Stimulated activated naive CD8-positive, alpha-beta T cell treated with anti-CD3 and anti-CD28 coated beads, Interleukin-15, amount 100 ng/mL, for 72 hours (primary cell): ENCODE measurements around the gene CHD9.
"Not testable (repeated sequence)": the region's sequence is repeated elsewhere in the genome, so short reads cannot be mapped to it uniquely, and the experiment has no call there.

ENCODE experiments used
- ATAC-seq: fragments of 150-1000 bp; cut with Tn5 transposase; 2 replicates; pipeline ENCODE4 v1.10.0; 2021; ENCODE audit warnings: mild to moderate bottlenecking, moderate library complexity
- DNase-seq, 2 donors: peaks; one replicate each; pipeline ENCODE4 v3.0.0; 2021 to 2022
- H3K27ac Mint-ChIP-seq, 2 donors: one replicate each; pipeline ENCODE4 v1.8.0; 2022; ENCODE audit warnings: mild to moderate bottlenecking in 2 of 2, mixed read lengths in 2 of 2, moderate library complexity in 2 of 2
- H3K27me3 Mint-ChIP-seq: one replicate; pipeline ENCODE4 v1.8.0; 2022; ENCODE audit warnings: mixed read lengths
- H3K4me1 Mint-ChIP-seq: one replicate; pipeline ENCODE4 v1.8.0; 2022; ENCODE audit warnings: mild to moderate bottlenecking, mixed read lengths
- H3K4me3 Mint-ChIP-seq, 2 donors: one replicate each; pipeline ENCODE4 v1.8.0; 2022; ENCODE audit warnings: mild to moderate bottlenecking in 2 of 2, mixed read lengths in 2 of 2, moderate library complexity in 1 of 2
- H3K9me3 Mint-ChIP-seq, 2 donors: one replicate each; pipeline ENCODE4 v1.8.0; 2022; ENCODE audit warnings: mixed read lengths in 2 of 2

CHD9 gene

DNA sequence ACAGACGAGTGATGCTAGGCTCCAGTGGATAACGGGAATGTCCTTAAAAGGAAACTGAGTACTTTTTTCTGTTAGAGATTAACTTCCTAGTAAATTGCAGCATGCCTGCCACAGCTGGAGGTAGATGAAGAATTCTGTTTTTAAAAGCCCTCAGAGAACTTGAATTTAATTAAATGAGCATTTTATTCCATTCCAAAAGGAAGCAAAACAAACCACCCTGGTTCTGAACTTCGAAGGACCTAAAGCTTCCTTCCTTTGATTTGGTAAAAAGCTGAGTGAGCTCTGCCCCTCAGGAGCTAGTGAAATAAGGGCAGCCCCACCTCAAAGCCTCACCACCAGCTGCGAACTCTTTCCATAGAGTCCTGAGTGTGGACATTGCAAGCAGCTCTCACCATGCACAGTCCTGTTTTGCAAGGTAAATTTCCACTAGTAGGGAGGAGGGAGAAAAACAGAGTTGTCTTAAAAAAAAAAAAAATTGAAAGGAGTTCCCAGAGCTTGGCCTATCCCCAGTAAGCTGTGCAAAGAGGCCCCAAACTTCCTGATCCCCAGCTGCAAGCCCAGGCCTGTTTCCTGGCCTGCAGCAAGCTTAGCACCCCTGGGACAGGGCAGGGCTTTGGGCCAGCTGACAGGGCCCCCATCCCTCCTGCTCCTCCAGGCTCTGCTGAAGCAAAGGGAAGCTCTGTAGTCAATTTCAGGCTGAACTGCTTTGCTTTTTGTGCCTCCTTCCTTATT lies 13.3 kb upstream of the CHD9 start:
- H3K4me3 Mint-ChIP-seq = no peak overlapping the region
- no peaks in the 10 kb centered on the region for H3K9me3 Mint-ChIP-seq
- no peak for DNase-seq
- no peak for ATAC-seq
- H3K27me3 Mint-ChIP-seq = peaks cover 23% of the 10 kb centered on the region
- H3K27ac Mint-ChIP-seq = no peak overlapping the region
- no peaks in the 10 kb centered on the region for H3K4me1 Mint-ChIP-seq

- Mint-ChIP-seq H3K4me1 (no peaks in the 10 kb centered on the region), H3K27ac (peak overlapping the region in 1 of 2 donors; percentile 69), H3K27me3 (peaks cover 24% of the 10 kb centered on the region), H3K4me3 (no peak overlapping the region), H3K9me3 (no peaks in the 10 kb centered on the region)
- DNase-seq = no peak
- no peak for ATAC-seq
Measured at GRCh38 chr16:53042235-53042701, 12.5 kb upstream of the CHD9 start.

DNA sequence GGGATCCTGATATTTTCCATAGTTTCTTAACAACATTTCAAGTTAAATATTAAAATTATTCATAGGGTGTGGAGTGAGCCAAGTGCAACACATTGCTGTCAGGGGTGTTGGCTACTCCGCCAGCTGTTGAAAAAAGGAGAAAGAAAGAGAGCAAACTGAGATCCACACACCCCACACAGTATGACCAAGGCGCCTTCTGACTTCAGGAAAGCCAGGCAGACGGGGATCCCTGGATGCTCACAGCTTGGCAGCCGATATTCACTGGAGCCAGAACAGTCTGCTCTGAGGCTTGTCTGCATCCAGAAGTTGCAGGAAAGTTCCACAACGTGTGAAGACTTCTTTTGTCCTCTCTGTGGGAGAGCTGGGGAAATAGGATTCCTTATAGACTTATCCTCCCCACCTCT lies 11.4 kb upstream of the CHD9 start:
- no peak for ATAC-seq

DNA sequence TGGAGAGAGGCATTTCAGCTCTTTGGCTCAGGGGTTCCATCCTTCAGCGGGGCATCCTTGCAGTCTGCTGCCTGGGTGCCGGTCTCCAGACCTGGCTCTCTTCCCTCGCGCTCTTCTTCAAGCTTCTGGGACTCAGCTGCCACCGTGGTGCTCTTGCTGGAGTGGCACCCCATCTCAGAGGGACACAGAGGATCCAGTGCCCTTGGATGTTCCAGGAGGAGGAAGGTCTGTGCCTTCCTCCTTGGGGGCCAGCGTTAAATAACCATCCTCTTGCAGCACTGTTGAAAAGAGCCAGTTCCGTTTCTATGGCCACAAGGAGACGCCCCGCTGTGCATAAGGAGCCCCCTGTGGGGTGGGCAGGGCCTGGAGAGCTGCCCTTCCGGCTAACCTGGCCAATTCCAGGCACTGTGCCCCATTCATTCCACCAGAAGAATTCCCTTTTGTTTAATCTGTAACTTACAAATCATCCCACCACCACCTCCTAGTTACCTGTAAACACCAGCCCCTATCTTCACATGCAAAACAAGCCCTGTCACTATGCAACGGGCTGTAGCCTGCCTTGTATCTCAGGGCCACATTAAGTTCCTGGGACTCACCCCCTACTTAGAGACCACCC lies 10.7 kb upstream of the CHD9 start:
- H3K27me3 Mint-ChIP-seq = peaks cover 24% of the 10 kb centered on the region
- no peak for ATAC-seq
- H3K4me1 Mint-ChIP-seq = no peaks in the 10 kb centered on the region
- no peaks in the 10 kb centered on the region for H3K9me3 Mint-ChIP-seq
- no peak overlapping the region for H3K4me3 Mint-ChIP-seq
- no peak overlapping the region for H3K27ac Mint-ChIP-seq
- no peak for DNase-seq

More for the DNA sequence above, 11.4 kb upstream of the CHD9 start:
- Mint-ChIP-seq H3K4me3 (no peak overlapping the region), H3K9me3 (no peaks in the 10 kb centered on the region), H3K4me1 (no peaks in the 10 kb centered on the region), H3K27ac (no peak overlapping the region), H3K27me3 (peaks cover 24% of the 10 kb centered on the region)
- no peak for DNase-seq

DNA sequence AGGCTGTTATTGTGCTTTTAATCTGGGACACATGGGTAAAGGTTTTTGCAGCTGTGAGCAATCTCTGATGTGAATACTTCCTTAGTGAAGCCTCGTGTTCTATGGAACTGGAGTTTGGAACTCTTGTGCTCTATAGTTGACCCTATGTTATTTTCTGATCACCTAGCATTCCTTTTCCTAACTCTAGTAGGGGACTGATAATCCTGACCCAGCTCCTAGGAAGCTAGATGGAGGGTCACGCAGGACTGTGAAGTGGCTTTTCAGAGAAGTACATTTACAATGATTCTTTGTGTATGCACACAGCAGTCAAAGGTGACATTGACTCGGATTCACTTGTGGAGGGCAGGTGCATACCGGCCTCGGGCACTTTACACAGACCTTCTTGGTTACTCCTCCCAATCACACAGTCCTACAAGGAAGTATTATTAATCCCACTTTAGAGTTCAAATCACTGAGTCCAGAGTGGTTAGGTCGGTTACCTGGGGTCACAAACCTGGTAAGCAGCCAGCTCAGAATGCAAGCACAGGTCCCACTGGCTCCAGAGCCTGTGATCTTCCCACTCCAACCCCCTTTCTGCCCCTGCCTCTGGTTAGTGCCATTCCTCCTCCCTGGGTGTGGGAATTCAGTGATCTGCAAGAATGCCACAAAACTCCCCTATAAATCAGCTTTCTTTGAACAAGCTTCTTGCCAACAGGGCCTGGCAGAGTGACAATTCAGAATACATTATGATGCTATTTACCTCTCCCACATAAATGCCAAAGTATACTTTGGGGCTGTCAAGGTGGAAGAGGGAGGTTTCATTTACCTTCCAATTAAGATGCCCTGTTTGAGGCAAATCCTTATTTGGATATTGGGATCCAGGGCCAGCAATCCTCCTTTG lies 9.2 kb upstream of the CHD9 start:
- no peak for ATAC-seq
- no peak for DNase-seq
- no peaks in the 10 kb centered on the region for H3K4me1 Mint-ChIP-seq
- H3K9me3 Mint-ChIP-seq = no peaks in the 10 kb centered on the region
- H3K27ac Mint-ChIP-seq = no peak overlapping the region
- no peak overlapping the region for H3K4me3 Mint-ChIP-seq
- H3K27me3 Mint-ChIP-seq = peaks cover 24% of the 10 kb centered on the region

GRCh38 chr16:53047515-53047914 lies 7.3 kb upstream of the CHD9 start:
- not testable (repeated sequence) for DNase-seq, ATAC-seq, H3K27ac Mint-ChIP-seq, H3K4me1 Mint-ChIP-seq, H3K9me3 Mint-ChIP-seq, H3K4me3 Mint-ChIP-seq
- peaks cover 25% of the 10 kb centered on the region for H3K27me3 Mint-ChIP-seq

DNA sequence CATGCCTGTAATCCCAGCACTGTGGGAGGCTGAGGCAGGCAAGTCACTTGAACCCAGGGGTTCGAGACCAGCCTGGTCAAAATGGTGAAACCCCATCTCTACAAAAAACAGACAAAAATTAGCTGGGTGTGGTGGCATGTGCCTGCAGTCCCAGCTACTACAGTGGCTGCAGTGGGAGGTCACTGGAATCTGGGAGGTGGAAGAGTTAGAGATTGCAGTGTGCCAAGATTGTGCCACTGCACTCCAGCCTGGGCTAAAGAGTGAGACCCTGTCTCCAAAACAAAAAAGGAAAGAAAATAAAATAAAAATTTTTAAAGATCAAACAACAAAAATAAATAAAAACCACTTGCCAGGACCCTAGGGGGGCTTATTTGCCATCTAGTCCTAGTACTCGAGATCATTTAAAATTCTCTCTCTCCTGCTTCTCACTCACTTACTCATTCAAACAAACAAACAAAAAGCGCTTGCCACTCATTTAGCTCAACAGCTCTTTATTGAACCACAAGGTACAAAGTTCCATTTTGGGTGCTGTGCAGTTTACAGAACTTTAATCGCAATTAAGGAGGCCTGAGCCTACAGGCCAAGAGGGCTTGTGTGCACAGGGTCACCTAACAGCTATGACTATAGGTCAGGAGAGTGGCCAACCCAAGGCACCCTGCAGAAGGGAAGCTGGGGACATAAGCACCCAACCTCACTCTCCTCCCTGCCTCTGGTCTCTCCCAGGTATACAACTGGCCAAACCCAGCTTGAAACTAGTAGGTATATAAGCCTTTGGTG lies 6.5 kb upstream of the CHD9 start:
- Mint-ChIP-seq H3K27ac (no peak overlapping the region), H3K9me3 (no peaks in the 10 kb centered on the region), H3K4me3 (no peak overlapping the region), H3K27me3 (peaks cover 27% of the 10 kb centered on the region), H3K4me1 (peaks cover 12% of the 10 kb centered on the region)
- DNase-seq (no peak), ATAC-seq (no peak)

DNA sequence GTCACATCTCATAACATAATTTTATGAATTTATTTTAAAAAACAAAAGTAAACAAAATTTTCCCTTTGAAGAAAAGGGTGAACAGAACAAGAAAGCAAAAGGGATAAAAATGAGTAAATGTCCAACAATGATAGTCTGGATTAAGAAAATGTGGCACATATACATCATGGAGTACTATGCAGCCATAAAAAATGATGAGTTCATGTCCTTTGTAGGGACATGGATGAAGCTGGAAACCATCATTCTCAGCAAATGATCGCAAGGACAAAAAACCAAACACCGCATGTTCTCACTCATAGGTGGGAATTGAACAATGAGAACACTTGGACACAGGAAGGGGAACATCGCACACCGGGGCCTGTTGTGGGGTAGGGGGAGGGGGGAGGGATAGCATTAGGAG lies 3.5 kb upstream of the CHD9 start:
- H3K27me3 Mint-ChIP-seq = peaks cover 17% of the 10 kb centered on the region
- H3K9me3 Mint-ChIP-seq, DNase-seq, H3K27ac Mint-ChIP-seq, H3K4me3 Mint-ChIP-seq, ATAC-seq: not testable (repeated sequence)
- H3K4me1 Mint-ChIP-seq = peaks cover 29% of the 10 kb centered on the region

DNA sequence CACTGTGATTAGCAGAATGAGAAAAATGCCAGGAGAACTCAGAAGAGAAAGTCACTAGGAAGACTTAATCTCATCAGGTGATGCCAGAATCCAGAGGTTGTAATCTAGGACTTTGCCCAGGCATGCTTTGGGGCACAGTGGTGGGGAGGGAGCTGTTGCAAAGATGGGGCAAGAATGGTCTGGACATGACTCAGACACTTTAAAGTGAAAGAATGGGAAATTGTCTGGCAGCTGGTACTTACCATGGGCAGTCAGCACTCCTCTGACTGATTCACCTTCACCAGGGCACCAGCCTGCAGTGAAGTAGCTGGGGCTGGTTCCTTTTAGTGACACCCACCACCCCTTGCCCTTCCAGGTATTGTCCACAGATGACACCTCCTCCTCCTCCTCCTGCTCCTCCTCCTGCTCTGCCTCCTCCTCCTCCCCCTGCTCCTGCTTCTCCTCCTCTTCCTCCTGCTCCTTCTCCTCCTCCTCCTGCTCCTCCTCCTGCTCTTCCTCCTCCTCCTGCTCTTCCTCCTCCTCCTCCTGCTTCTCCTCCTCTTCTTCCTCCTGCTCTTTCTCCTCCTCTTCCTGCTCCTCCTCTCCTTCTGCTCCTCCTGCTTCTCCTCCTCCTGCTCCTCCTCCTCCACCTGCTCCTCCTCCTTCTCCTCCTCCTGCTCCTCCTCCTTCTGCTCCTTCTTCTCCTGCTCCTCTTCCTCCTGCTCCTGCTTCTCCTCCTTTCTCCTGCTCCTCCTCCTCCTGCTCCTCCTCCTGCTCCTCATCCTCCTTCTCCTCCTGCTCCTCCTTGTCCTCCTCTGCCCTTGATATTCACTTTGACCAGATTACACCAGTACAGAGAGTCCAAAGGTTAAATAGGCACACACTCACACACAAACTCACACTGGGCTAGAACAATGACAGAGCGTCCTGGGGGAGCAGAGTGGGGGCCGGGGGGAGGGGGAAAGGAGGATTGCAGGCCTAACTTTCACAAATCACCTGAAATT lies 2.0 kb upstream of the CHD9 start, which contains the start of gene CHD9NB:
Gene CHD9NB, minus strand, starts transcription at position 379 of the 983 bp plus-strand sequence. CDS start 8,739 bp downstream, outside the sequence.
- ATAC-seq = peak; percentile 57
- H3K27ac Mint-ChIP-seq = peak within 1 kb of the TSS; percentile 42 to 72
- peak in 1 of 2 donors; percentile 24 for DNase-seq

DNA sequence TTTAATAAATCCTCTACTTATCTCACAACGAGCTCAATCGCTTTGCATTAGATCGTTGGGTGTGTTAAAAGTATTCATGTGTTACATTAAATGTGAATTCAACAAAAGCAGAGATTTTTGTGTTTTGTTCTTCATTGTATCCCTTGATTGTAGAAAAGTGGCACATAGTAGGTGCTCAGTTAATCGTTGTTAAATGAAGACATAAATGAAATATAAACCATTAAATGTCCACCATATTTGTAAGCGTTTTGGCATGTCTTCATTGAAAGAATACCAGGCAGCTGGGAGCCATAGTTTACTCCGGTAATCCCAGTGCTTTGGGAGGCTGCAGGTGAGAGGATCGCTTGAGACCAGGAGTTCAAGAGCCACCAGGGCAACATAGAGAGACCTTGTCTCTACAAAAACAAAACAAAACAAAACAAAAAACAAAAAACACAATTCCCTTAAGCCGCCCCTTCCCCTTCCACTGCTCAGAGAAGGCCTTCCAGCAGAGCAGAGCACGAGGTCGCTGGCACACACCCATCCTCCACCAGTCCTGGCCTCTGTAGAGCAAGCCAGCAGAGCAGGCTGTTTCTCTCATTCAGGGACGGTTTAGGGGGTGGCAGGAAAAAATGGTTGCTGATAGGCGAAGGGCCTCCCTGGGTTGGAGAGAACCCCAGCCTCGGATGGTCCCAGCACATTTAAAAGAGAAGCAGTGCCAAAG lies 673 bp upstream of the CHD9 start:
- peaks cover 40% of the 10 kb centered on the region for H3K4me1 Mint-ChIP-seq
- peak overlapping the region; percentile 88 to 94 for H3K27ac Mint-ChIP-seq
- H3K27me3 Mint-ChIP-seq = peaks cover 13% of the 10 kb centered on the region
- peak overlapping the region; percentile 88 to 94 for H3K4me3 Mint-ChIP-seq
- ATAC-seq = peak; percentile 73
- no peaks in the 10 kb centered on the region for H3K9me3 Mint-ChIP-seq
- peak in 1 of 2 donors; percentile 40 for DNase-seq

More for the DNA sequence above, 2.0 kb upstream of the CHD9 start, which contains the start of gene CHD9NB:
- Mint-ChIP-seq H3K27me3 (peaks cover 13% of the 10 kb centered on the region), H3K4me1 (peaks cover 29% of the 10 kb centered on the region), H3K4me3 (peak within 1 kb of the TSS; percentile 51 to 59), H3K9me3 (no peaks in the 10 kb centered on the region)

GRCh38 chr16:53055541-53056391 lies 975 bp downstream of the CHD9 start:
- DNase-seq (no peak), ATAC-seq (no peak)
- H3K27me3 Mint-ChIP-seq = peaks cover 13% of the 10 kb centered on the region
- no peaks in the 10 kb centered on the region for H3K9me3 Mint-ChIP-seq
- peak overlapping the region; percentile 88 to 94 for H3K4me3 Mint-ChIP-seq
- H3K27ac Mint-ChIP-seq = peak overlapping the region; percentile 93
- peaks cover 42% of the 10 kb centered on the region for H3K4me1 Mint-ChIP-seq

DNA sequence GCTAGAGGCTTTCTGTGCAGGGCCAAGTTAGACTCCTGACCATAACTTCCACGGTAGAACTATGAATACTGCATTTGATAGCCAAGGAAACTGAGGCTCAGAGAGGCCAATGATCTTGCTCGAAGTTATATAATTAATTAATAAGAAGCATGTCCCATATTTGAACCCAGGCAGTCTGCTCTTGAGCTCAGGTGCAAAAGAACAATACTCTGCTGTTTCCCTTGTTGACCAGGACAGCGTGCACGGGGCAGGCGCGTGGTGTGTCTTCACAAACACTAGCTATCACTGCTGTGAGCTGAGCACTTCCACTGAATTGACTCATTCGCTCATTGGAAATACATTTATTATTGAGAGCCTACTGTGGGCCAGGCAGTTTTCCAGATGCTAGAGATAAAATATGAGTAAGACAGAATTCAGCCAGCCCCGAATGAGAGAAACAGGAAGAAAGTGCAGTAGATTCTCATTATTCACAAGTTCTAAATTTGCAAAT lies 1.6 kb downstream of the CHD9 start:
- no peaks in the 10 kb centered on the region for H3K9me3 Mint-ChIP-seq
- H3K4me3 Mint-ChIP-seq = no peak overlapping the region
- H3K27me3 Mint-ChIP-seq = peaks cover 13% of the 10 kb centered on the region
- no peak for ATAC-seq
- H3K27ac Mint-ChIP-seq = no peak overlapping the region
- DNase-seq = no peak
- peaks cover 48% of the 10 kb centered on the region for H3K4me1 Mint-ChIP-seq

DNA sequence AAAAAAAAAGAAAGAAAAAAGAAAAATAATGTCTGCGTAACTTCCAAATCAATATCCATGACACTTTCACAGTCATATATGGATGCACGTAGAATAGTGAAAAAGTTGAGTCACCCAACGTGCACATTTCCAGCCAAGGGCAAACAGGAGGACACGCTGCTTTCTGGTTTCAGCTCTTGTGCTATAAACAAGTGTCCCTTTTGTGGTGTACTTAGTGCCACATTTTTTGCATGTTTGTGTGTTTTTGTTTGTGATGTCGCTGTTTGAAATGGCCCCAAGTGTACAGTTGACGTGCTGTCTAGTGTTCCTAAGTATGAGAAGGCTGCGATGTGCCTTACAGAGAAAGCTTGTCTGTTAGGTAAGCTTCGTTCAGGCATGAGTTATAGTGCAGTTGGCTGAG lies 2.9 kb downstream of the CHD9 start:
- H3K9me3 Mint-ChIP-seq = no peaks in the 10 kb centered on the region
- DNase-seq (no peak), ATAC-seq (no peak)
- no peak overlapping the region for H3K4me3 Mint-ChIP-seq
- peaks cover 54% of the 10 kb centered on the region for H3K4me1 Mint-ChIP-seq
- no peak overlapping the region for H3K27ac Mint-ChIP-seq
- peaks cover 10% of the 10 kb centered on the region for H3K27me3 Mint-ChIP-seq
